ENCODE results near the gene UNC93A. TPM values are rescaled to one million over a fixed set of nuclear protein-coding genes. Genes with fewer than 3 reads are reported as not detected.
"Not testable (repeated sequence)": the region's sequence is repeated elsewhere in the genome, so short reads cannot be mapped to it uniquely, and the experiment has no call there.

Gene UNC93A
- total RNA-seq, 2 donors from 2014 or later, result not detected

- Histone ChIP-seq H3K4me1 (ENCODE audit: control insufficient read depth in 1 of 2, low read depth in 2 of 2) (no peaks in the 10 kb centered on the region), H3K4me3 (no peak overlapping the region), H3K27me3 (replicated peaks; ENCODE audit: insufficient read depth) (no peaks in the 10 kb centered on the region), H3K9me3 (no peaks in the 10 kb centered on the region), H3K27ac (no peak overlapping the region), H3K36me3 (no peaks in the 10 kb centered on the region)
- DNase-seq (ENCODE audit: low spot score) (no peak), ATAC-seq (ENCODE audit: insufficient number of reproducible peaks, low FRiP score, low read depth) (no peak)
- TF ChIP-seq, protein P1, sequence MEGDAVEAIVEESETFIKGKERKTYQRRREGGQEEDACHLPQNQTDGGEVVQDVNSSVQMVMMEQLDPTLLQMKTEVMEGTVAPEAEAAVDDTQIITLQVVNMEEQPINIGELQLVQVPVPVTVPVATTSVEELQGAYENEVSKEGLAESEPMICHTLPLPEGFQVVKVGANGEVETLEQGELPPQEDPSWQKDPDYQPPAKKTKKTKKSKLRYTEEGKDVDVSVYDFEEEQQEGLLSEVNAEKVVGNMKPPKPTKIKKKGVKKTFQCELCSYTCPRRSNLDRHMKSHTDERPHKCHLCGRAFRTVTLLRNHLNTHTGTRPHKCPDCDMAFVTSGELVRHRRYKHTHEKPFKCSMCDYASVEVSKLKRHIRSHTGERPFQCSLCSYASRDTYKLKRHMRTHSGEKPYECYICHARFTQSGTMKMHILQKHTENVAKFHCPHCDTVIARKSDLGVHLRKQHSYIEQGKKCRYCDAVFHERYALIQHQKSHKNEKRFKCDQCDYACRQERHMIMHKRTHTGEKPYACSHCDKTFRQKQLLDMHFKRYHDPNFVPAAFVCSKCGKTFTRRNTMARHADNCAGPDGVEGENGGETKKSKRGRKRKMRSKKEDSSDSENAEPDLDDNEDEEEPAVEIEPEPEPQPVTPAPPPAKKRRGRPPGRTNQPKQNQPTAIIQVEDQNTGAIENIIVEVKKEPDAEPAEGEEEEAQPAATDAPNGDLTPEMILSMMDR (IDR thresholded peaks at IDR 0.05), result no peak
Observed at GRCh38 chr6:167258646-167259045, 32.5 kb upstream of the UNC93A start.

DNA sequence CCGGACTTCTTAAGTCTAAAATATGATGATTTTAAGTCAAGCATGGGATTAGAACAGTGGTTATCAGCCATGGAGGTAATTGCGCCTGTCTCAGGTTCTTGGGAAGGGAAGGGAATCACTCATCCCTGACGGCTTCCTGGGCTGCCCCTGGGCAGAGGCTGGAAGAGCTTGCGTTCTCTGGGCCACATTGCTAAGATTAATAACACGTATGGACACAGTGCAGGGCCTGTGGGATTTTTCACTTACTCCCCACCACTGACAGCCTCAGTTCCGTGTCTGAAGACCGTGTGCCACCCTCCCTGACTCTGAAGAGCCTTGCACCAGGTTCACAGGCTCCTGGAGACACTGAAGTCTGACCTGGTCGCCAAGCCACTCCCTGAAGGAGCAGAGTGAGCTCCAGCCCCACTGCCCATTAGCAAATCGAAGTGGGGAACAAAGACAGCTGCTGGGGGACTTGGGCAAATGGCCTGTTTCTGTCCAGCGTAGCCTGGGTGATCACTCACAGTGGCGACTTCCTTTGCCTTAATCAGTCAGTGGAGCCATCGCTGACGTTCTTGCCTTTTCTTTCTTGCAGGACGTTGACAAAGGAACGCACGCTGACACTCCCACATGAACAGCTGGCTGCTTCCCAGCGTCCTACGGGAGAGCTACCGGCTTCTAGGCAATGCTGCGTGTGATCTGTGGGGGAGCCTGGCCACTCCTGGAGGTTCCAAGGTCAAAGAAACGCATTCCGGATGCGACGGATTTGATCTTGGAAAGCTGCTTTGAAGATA is 24.9 kb upstream of the UNC93A start:
- H3K27ac ChIP-seq; H3K27me3 ChIP-seq (replicated peaks; ENCODE audit: insufficient read depth); DNase-seq (ENCODE audit: low spot score); ATAC-seq (ENCODE audit: insufficient number of reproducible peaks, low FRiP score, low read depth); H3K4me3 ChIP-seq; H3K4me1 ChIP-seq (ENCODE audit: control insufficient read depth in 1 of 2, low read depth in 2 of 2); H3K9me3 ChIP-seq; H3K36me3 ChIP-seq: not testable (repeated sequence)

- no peaks in the 10 kb centered on the region for H3K9me3 ChIP-seq
- TF ChIP-seq, protein P1 (IDR thresholded peaks at IDR 0.05), result no peak
- no peaks in the 10 kb centered on the region for H3K36me3 ChIP-seq
- H3K27ac ChIP-seq, result no peak overlapping the region
- H3K4me1 ChIP-seq (ENCODE audit: control insufficient read depth in 1 of 2, low read depth in 2 of 2), result no peaks in the 10 kb centered on the region
- no peaks in the 10 kb centered on the region for H3K27me3 ChIP-seq (replicated peaks; ENCODE audit: insufficient read depth)
- no peak overlapping the region for H3K4me3 ChIP-seq
- ATAC-seq (ENCODE audit: insufficient number of reproducible peaks, low FRiP score, low read depth) (no peak), DNase-seq (ENCODE audit: low spot score) (no peak)
Observed at GRCh38 chr6:167266830-167267555, 24.1 kb upstream of the UNC93A start.

DNA sequence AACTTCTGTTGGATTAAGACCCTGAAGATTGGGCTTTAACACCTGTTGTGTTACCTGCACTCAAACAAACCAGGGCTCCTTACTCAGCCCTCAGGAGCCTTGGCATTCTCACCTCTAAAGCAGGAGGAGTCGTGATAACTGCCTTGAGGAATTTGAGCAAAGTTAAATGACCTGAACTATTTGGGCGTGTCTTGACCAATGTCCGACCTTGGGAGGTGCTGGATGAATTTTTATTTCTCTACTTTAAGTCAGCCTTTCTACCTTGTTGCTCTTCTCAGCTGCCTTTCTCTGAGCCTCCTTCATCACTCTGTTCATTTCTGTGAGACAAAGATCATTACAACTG is 23.6 kb upstream of the UNC93A start:
- not testable (repeated sequence) for H3K27me3 ChIP-seq (replicated peaks; ENCODE audit: insufficient read depth); H3K4me3 ChIP-seq; H3K9me3 ChIP-seq; ATAC-seq (ENCODE audit: insufficient number of reproducible peaks, low FRiP score, low read depth); H3K4me1 ChIP-seq (ENCODE audit: control insufficient read depth in 1 of 2, low read depth in 2 of 2); DNase-seq (ENCODE audit: low spot score); H3K27ac ChIP-seq; H3K36me3 ChIP-seq

- no peak for DNase-seq (ENCODE audit: low spot score)
- TF ChIP-seq, protein P1 (IDR thresholded peaks at IDR 0.05), result no peak
- no peak for ATAC-seq (ENCODE audit: insufficient number of reproducible peaks, low FRiP score, low read depth)
- Histone ChIP-seq H3K9me3 (no peaks in the 10 kb centered on the region), H3K4me3 (no peak overlapping the region), H3K4me1 (ENCODE audit: control insufficient read depth in 1 of 2, low read depth in 2 of 2) (no peaks in the 10 kb centered on the region), H3K36me3 (no peaks in the 10 kb centered on the region), H3K27ac (no peak overlapping the region), H3K27me3 (replicated peaks; ENCODE audit: insufficient read depth) (no peaks in the 10 kb centered on the region)
Observed at GRCh38 chr6:167267921-167268401, 23.2 kb upstream of the UNC93A start.

- no peaks in the 10 kb centered on the region for H3K36me3 ChIP-seq
- DNase-seq (ENCODE audit: low spot score) (no peak), ATAC-seq (ENCODE audit: insufficient number of reproducible peaks, low FRiP score, low read depth) (no peak)
- no peaks in the 10 kb centered on the region for H3K4me1 ChIP-seq (ENCODE audit: control insufficient read depth in 1 of 2, low read depth in 2 of 2)
- H3K27ac ChIP-seq, result no peak overlapping the region
- H3K4me3 ChIP-seq, result no peak overlapping the region
- H3K9me3 ChIP-seq, result no peaks in the 10 kb centered on the region
- H3K27me3 ChIP-seq (replicated peaks; ENCODE audit: insufficient read depth), result no peaks in the 10 kb centered on the region
- TF ChIP-seq, protein P1 (IDR thresholded peaks at IDR 0.05), result no peak
Observed at GRCh38 chr6:167268683-167269280, 22.3 kb upstream of the UNC93A start.

Data from thoracic aorta (tissue), 2 donors.